PFSK-1 (cell line): Measurements from ENCODE around the gene SUSD6.

Experiments
- FOXP2 ChIP-seq: optimal IDR thresholded peaks from 2 replicates; pipeline ENCODE3; 2011; ENCODE audit warnings: borderline replicate concordance, control low read depth, inconsistent platforms; ENCODE audit not compliant: insufficient read depth; ENCODE audit errors: extremely low read length, extremely low read depth
- POLR2AphosphoS5 ChIP-seq: IDR thresholded peaks from 2 replicates; pipeline ENCODE4 v1.6.1; 2012; ENCODE audit warnings: low read depth, mild to moderate bottlenecking, control low read depth, low read length, moderate library complexity
- SIN3A ChIP-seq: IDR thresholded peaks from 2 replicates; pipeline ENCODE4 v1.6.1; 2012; ENCODE audit warnings: mild to moderate bottlenecking, low read length, moderate library complexity, borderline replicate concordance; ENCODE audit not compliant: insufficient read depth
- TAF1 ChIP-seq: IDR thresholded peaks from 2 replicates; pipeline ENCODE4 v1.6.1; 2012; ENCODE audit warnings: low read length, control low read depth, borderline replicate concordance; ENCODE audit not compliant: insufficient read depth
- TF ChIP-seq, protein P1 (sequence below), 2 experiments: IDR thresholded peaks; 2 replicates each; pipeline versions ENCODE4 v1.6.1 to v1.8.0; 2011 to 2012; ENCODE audit warnings: low read depth in 2 of 2, low read length in 2 of 2, control low read depth in 1 of 2, inconsistent platforms in 1 of 2, mild to moderate bottlenecking in 1 of 2, moderate library complexity in 1 of 2; ENCODE audit not compliant: insufficient read depth in 1 of 2

SUSD6 gene

DNA sequence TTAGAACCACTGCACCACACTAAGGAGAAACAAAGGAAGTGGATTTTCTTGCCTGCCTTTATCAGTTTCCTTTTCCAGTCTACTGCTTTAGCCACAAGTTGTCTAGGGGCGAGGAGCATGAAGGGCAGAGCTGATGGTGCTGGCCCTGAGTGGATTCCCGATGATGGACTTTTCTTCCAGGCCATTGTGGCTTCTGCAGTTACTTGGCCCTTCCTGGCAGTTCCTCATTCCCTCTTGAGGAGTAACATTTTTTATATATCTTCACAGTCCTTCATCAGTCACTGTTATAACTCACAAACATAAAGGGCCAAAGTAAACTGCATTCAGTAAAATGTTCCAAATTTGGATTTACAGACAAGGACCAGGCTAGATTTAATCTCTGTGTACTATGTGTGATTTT, 94.3 kb downstream of the SUSD6 start:
- TF ChIP-seq TAF1, result no peak
- TF ChIP-seq, protein P1, sequence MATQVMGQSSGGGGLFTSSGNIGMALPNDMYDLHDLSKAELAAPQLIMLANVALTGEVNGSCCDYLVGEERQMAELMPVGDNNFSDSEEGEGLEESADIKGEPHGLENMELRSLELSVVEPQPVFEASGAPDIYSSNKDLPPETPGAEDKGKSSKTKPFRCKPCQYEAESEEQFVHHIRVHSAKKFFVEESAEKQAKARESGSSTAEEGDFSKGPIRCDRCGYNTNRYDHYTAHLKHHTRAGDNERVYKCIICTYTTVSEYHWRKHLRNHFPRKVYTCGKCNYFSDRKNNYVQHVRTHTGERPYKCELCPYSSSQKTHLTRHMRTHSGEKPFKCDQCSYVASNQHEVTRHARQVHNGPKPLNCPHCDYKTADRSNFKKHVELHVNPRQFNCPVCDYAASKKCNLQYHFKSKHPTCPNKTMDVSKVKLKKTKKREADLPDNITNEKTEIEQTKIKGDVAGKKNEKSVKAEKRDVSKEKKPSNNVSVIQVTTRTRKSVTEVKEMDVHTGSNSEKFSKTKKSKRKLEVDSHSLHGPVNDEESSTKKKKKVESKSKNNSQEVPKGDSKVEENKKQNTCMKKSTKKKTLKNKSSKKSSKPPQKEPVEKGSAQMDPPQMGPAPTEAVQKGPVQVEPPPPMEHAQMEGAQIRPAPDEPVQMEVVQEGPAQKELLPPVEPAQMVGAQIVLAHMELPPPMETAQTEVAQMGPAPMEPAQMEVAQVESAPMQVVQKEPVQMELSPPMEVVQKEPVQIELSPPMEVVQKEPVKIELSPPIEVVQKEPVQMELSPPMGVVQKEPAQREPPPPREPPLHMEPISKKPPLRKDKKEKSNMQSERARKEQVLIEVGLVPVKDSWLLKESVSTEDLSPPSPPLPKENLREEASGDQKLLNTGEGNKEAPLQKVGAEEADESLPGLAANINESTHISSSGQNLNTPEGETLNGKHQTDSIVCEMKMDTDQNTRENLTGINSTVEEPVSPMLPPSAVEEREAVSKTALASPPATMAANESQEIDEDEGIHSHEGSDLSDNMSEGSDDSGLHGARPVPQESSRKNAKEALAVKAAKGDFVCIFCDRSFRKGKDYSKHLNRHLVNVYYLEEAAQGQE (IDR thresholded peaks at IDR 0.05; ENCODE audit: insufficient read depth in 1 of 2, low read depth in 2 of 2, low read length in 2 of 2), result no peak
- TF ChIP-seq POLR2AphosphoS5, result no peak
- TF ChIP-seq SIN3A, result no peak
- TF ChIP-seq FOXP2, result no peak

DNA sequence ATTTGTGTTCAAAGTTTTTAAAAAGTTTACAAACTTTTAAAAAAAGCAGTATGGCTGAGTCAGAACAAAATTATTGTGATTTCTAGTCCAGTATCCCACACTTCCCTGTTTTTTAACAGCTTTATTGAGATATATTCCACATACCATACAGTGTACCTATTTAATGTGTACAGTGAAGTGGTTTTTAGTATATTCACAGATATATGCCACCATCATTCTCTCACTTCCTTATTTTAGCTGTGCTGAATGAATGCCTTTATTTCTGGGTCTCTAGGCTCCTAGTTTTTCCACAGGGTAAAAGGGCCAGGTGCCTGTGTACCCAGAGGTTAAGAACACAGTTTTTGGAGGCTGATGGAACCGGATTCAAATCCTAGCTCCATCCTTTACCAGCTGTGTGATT, 96.7 kb downstream of the SUSD6 start:
- TF ChIP-seq FOXP2 (no peak), TAF1 (no peak), POLR2AphosphoS5 (no peak), SIN3A (no peak)
- TF ChIP-seq, protein P1 (IDR thresholded peaks at IDR 0.05; ENCODE audit: insufficient read depth in 1 of 2, low read depth in 2 of 2, low read length in 2 of 2), result no peak

DNA sequence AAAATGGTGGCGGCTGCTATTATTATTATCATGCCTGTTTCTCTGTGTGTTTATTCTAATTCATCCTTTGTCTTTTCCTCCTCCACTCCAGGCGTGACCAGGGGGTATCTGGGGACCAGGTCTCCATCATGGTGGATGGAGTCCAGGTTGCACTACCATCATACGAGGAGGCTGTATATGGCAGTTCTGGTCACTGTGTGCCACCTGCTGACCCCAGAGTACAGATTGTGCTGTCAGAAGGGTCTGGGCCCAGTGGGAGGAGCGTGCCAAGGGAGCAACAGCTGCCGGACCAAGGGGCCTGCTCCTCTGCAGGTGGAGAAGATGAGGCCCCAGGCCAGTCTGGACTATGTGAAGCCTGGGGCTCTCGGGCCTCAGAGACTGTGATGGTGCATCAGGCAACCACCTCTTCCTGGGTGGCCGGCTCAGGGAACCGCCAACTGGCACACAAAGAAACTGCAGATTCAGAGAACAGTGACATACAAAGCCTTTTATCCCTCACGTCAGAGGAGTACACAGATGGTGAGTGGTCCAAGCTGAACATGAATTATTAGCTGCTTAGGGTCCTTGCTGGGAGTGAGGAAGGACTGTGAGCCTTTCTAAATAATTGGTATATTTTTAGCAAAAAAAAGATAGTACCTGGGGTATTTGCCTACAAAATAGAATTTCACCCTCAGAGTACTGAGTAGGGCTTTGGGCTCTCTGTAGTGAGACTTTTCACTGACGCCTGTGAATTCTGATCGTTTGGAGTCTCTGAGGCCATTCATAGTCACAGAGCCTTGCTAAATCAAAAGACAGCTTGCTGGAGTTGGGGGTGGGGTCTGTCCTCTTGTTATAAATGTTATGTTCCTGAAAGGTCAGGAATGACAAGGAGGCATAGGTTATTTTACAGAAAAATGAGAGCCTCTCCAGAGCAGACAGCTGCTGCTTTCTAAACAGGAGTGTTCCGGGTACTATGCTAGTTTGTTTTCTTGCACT, 97.5 kb downstream of the SUSD6 start:
- TF ChIP-seq TAF1 (no peak), POLR2AphosphoS5 (no peak), SIN3A (no peak), FOXP2 (no peak)
- TF ChIP-seq, protein P1 (IDR thresholded peaks at IDR 0.05; ENCODE audit: insufficient read depth in 1 of 2, low read depth in 2 of 2, low read length in 2 of 2), result no peak

DNA sequence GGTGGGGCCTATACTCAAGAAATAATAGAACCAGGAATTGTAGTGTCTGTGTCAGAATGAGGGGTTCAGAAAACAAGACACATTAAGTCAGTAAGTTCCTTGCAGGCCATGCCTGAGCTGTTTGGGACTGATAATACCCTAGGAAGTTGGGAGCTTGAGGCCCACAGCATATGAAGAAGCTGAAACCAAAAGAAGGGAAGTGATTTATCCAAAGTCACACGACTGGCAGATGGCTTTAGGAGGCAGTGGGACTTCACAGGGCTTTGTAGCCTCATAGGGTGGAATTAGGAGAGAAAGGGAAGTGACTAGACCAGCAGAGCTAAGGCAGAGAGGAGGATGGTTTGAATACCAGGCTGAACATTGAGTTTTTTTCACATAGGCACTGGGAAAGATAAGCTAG, 99.0 kb downstream of the SUSD6 start:
- TF ChIP-seq, protein P1 (IDR thresholded peaks at IDR 0.05; ENCODE audit: insufficient read depth in 1 of 2, low read depth in 2 of 2, low read length in 2 of 2), result no peak
- TF ChIP-seq SIN3A (no peak), TAF1 (no peak), FOXP2 (no peak), POLR2AphosphoS5 (no peak)

DNA sequence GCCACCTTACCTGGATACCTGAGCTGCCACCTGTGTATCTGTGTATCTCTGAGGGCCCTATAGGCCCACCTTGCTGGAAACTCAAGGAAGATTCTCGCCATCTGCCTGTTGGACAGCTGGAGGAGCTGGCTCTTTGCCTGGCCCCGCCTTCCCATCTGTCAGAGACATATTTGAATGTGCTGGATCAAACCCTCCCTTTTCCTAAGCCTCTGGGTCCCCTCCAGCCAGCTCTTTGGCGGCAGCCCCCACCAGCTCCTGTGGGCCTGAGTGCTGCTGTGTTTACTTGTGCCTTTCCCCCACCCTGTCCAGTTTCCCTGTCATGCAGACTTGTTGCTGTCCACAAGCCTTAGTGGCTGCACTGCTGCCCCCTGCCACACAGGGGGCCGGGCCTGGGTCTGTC, 99.7 kb downstream of the SUSD6 start:
- no peak for TF ChIP-seq POLR2AphosphoS5
- TF ChIP-seq TAF1, result no peak
- TF ChIP-seq FOXP2, result no peak
- TF ChIP-seq, protein P1 (IDR thresholded peaks at IDR 0.05; ENCODE audit: insufficient read depth in 1 of 2, low read depth in 2 of 2, low read length in 2 of 2), result no peak
